K562 (cell line): ENCODE data around the gene HCST. TPM values are rescaled to one million over a fixed set of nuclear protein-coding genes. Genes with fewer than 3 reads are reported as not detected.

ENCODE experiments used
- GTF2A2 ChIP-seq: IDR thresholded peaks from 2 replicates; pipeline ENCODE4 v1.6.1; 2016; ENCODE audit warnings: mild to moderate bottlenecking, missing genetic modification characterization, missing compliant biosample characterization
- ILF3 ChIP-seq: fragments of 450-650 bp; IDR thresholded peaks from 2 replicates; pipeline ENCODE4 v1.6.1; 2018; ENCODE audit warnings: antibody characterized with exemption, mild to moderate bottlenecking, moderate library complexity, borderline replicate concordance
- NONO ChIP-seq, 2 experiments: fragments of 200-400 bp in 1 of 2; fragments of 450-650 bp in 1 of 2; formaldehyde crosslinking in 1 of 2; IDR thresholded peaks; 2 replicates each; pipeline ENCODE4 v1.6.1; 2017; ENCODE audit warnings: low read depth in 2 of 2, mild to moderate bottlenecking in 2 of 2, moderate library complexity in 2 of 2, low read length in 1 of 2
- NUFIP1 ChIP-seq: fragments of 450-650 bp; IDR thresholded peaks from 2 replicates; pipeline ENCODE4 v1.6.1; 2018; ENCODE audit not compliant: partially characterized antibody
- RFX5 ChIP-seq: IDR thresholded peaks from 2 replicates; pipeline ENCODE4 v1.6.1; 2011; ENCODE audit warnings: low read depth, mild to moderate bottlenecking, improper control_type of control experiment, low read length
- TBP ChIP-seq: optimal IDR thresholded peaks from 2 replicates; pipeline ENCODE3; 2011; ENCODE audit warnings: low read depth, low read length, improper control_type of control experiment
- ZFP30 ChIP-seq: fragments of 250-450 bp; sonication (Bioruptor Pico); IDR thresholded peaks from 2 replicates; pipeline ENCODE4 v1.8.0; 2022; ENCODE audit warnings: moderate library complexity, mild to moderate bottlenecking, inconsistent platforms, borderline replicate concordance
- ZNF212 ChIP-seq: fragments of 450-650 bp; formaldehyde crosslinking; IDR thresholded peaks from 2 replicates; pipeline ENCODE4 v1.4.0; 2020; ENCODE audit warnings: mild to moderate bottlenecking
- ZNF217 ChIP-seq: sonication (generic); formaldehyde crosslinking; IDR thresholded peaks from 2 replicates; pipeline ENCODE4 v1.8.0; 2022; ENCODE audit warnings: mild to moderate bottlenecking, missing genetic modification reagents
- ZNF551 ChIP-seq: fragments of 250-450 bp; sonication (Bioruptor Pico); IDR thresholded peaks from 2 replicates; pipeline ENCODE4 v1.5.0; 2021; ENCODE audit warnings: mild to moderate bottlenecking, moderate library complexity
- ZNF561 ChIP-seq: fragments of 450-650 bp; formaldehyde crosslinking; conservative IDR thresholded peaks from 2 replicates; pipeline ENCODE4 v1.4.0; 2020; ENCODE audit warnings: mild to moderate bottlenecking, moderate library complexity
- ZNF780A ChIP-seq: fragments of 250-450 bp; sonication (Bioruptor Pico); IDR thresholded peaks from 2 replicates; pipeline ENCODE4 v1.5.0; 2021; ENCODE audit warnings: mild to moderate bottlenecking
- polyA plus RNA-seq, 8 experiments: library from polyadenylated mRNA; depleted of rRNA in 4 of 8; stranded (reverse) in 5 of 8; unstranded in 3 of 8; fragments of >200 nt; fragmentation: Nextera tagmentation in 2 of 8; fragmentation: Illumina TruSeq in 1 of 8; extraction: Ambion mirVana in 2 of 8; extraction: Trizol in 1 of 8; gene quantifications; 2 replicates each; pipeline versions ENCODE4 v1.2.1 to v1.2.3, GENCODE V29; 2011 to 2014; ENCODE audit warnings: inconsistent platforms in 1 of 8, missing spikeins in 1 of 8
- total RNA-seq, 7 experiments: library from RNA; depleted of rRNA in 6 of 7; stranded (reverse); fragments of >200 nt in 6 of 7; fragmentation: Illumina TruSeq in 2 of 7; extraction: Trizol in 2 of 7; gene quantifications; 2 replicates each; pipeline versions ENCODE4 v1.2.1 to v1.2.3, GENCODE V29; 2011 to 2021; ENCODE audit warnings: low replicate concordance in 1 of 7
- TF ChIP-seq, protein P1 (sequence below), 2 experiments: fragments of 450-650 bp; IDR thresholded peaks; 2 replicates each; pipeline ENCODE4 v1.6.1; 2018; ENCODE audit warnings: mild to moderate bottlenecking in 2 of 2, low read depth in 1 of 2; ENCODE audit not compliant: partially characterized antibody in 2 of 2
- TF ChIP-seq, protein P2 (sequence below): sonication (generic); formaldehyde crosslinking; IDR thresholded peaks from 2 replicates; pipeline ENCODE4 v1.9.0; 2022; ENCODE audit warnings: mild to moderate bottlenecking, missing genetic modification reagents
- TF ChIP-seq, protein P3 (sequence below): fragments of 250-450 bp; sonication (Bioruptor Pico); IDR thresholded peaks from 2 replicates; pipeline ENCODE4 v1.8.0; 2021; ENCODE audit warnings: mild to moderate bottlenecking, moderate library complexity
- TF ChIP-seq, protein P4 (sequence below): fragments of 450-650 bp; formaldehyde crosslinking; IDR thresholded peaks from 2 replicates; pipeline ENCODE4 v1.4.0; 2022; ENCODE audit warnings: missing genetic modification characterization

The HCST gene
- total and polyA plus RNA-seq, 9 of the 15 experiments (the other 6 are each of a cell fraction or from before 2014, with no cell fraction given), result 0.29 to 1.9 (median 0.95) TPM; not detected in 2

DNA sequence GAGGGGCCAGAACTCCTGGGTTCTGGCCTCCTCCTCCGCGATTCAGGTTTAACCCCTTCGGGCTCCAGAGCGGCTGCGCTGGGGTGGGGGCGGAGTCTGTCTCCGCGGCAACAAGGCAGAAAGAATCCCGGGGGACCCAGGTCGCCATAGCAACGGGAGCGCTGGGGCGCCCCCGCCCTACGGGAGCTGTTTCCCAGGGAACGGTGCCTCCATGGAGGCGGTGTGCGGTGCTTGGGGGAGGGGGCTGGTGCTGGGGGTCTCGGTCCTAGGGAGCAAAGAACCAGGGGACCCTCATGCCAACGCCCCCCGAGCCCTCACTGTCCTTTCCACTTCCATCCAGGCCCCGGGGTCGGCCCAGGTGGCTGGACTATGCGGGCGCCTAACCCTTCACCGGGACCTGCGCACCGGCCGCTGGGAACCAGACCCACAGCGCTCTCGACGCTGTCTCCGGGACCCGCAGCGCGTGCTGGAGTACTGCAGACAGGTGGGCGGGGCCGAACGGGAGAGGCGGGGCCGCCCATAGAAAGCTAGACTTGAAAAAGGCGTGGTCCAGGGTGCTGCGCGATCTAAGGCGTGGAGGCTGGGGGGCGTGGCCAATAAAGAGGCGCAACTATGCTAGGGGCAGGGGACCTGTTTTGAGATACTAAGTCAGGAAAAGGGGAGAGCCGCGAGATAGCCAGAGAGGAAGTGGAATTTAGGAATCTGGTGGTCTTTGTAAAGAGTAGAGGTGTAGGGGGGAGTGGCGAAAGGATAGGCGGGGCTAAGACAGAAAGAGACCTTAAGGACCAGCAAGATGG, 32.8 kb upstream of the HCST start (continued):
- TF ChIP-seq ZFP30 (CRISPR knock-in tag) (no peak), ZNF212 (CRISPR knock-in tag) (no peak), ILF3 (no peak), ZNF780A (CRISPR knock-in tag) (no peak), NONO (IDR thresholded peaks at IDR 0.05; ENCODE audit: low read depth in 2 of 2, low read length in 1 of 2) (no peak), RFX5 (no peak), ZNF217 (CRISPR knock-in tag) (no peak), NUFIP1 (no peak), GTF2A2 (tag) (no peak), ZNF561 (CRISPR knock-in tag) (no peak), ZNF551 (CRISPR knock-in tag) (no peak), TBP (peak; percentile 34)
- TF ChIP-seq, protein P1, sequence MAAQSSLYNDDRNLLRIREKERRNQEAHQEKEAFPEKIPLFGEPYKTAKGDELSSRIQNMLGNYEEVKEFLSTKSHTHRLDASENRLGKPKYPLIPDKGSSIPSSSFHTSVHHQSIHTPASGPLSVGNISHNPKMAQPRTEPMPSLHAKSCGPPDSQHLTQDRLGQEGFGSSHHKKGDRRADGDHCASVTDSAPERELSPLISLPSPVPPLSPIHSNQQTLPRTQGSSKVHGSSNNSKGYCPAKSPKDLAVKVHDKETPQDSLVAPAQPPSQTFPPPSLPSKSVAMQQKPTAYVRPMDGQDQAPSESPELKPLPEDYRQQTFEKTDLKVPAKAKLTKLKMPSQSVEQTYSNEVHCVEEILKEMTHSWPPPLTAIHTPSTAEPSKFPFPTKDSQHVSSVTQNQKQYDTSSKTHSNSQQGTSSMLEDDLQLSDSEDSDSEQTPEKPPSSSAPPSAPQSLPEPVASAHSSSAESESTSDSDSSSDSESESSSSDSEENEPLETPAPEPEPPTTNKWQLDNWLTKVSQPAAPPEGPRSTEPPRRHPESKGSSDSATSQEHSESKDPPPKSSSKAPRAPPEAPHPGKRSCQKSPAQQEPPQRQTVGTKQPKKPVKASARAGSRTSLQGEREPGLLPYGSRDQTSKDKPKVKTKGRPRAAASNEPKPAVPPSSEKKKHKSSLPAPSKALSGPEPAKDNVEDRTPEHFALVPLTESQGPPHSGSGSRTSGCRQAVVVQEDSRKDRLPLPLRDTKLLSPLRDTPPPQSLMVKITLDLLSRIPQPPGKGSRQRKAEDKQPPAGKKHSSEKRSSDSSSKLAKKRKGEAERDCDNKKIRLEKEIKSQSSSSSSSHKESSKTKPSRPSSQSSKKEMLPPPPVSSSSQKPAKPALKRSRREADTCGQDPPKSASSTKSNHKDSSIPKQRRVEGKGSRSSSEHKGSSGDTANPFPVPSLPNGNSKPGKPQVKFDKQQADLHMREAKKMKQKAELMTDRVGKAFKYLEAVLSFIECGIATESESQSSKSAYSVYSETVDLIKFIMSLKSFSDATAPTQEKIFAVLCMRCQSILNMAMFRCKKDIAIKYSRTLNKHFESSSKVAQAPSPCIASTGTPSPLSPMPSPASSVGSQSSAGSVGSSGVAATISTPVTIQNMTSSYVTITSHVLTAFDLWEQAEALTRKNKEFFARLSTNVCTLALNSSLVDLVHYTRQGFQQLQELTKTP (IDR thresholded peaks at IDR 0.05; ENCODE audit: low read depth in 1 of 2, partially characterized antibody in 2 of 2), result no peak
- TF ChIP-seq, protein P2, sequence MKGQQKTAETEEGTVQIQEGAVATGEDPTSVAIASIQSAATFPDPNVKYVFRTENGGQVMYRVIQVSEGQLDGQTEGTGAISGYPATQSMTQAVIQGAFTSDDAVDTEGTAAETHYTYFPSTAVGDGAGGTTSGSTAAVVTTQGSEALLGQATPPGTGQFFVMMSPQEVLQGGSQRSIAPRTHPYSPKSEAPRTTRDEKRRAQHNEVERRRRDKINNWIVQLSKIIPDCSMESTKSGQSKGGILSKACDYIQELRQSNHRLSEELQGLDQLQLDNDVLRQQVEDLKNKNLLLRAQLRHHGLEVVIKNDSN (CRISPR knock-in tag), result peak; percentile 16; the same call in 1 of the 2 replicates
- TF ChIP-seq, protein P3, sequence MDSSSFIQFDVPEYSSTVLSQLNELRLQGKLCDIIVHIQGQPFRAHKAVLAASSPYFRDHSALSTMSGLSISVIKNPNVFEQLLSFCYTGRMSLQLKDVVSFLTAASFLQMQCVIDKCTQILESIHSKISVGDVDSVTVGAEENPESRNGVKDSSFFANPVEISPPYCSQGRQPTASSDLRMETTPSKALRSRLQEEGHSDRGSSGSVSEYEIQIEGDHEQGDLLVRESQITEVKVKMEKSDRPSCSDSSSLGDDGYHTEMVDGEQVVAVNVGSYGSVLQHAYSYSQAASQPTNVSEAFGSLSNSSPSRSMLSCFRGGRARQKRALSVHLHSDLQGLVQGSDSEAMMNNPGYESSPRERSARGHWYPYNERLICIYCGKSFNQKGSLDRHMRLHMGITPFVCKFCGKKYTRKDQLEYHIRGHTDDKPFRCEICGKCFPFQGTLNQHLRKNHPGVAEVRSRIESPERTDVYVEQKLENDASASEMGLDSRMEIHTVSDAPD (CRISPR knock-in tag), result no peak
- TF ChIP-seq, protein P4, sequence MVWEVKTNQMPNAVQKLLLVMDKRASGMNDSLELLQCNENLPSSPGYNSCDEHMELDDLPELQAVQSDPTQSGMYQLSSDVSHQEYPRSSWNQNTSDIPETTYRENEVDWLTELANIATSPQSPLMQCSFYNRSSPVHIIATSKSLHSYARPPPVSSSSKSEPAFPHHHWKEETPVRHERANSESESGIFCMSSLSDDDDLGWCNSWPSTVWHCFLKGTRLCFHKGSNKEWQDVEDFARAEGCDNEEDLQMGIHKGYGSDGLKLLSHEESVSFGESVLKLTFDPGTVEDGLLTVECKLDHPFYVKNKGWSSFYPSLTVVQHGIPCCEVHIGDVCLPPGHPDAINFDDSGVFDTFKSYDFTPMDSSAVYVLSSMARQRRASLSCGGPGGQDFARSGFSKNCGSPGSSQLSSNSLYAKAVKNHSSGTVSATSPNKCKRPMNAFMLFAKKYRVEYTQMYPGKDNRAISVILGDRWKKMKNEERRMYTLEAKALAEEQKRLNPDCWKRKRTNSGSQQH (CRISPR knock-in tag), result 0 out of 2 replicates have a peak, but pooled peaks have one; percentile 77
